Suprapubic skin (tissue), 4 donors: ENCODE measurements around the gene GPAT2. TPM values are rescaled to one million over a fixed set of nuclear protein-coding genes. Genes with fewer than 3 reads are reported as not detected.
"Not testable (repeated sequence)": the region's sequence is repeated elsewhere in the genome, so short reads cannot be mapped to it uniquely, and the experiment has no call there.

Source experiments
- DNase-seq, 2 donors: peaks; one replicate each; pipeline ENCODE4 v3.0.0-alpha.2; 2019; ENCODE audit warnings: low spot score in 2 of 2
- H3K27ac ChIP-seq: fragments of 200-600 bp; sonication (generic); one replicate; pipeline ENCODE4 v1.5.1; 2019
- H3K27me3 ChIP-seq: fragments of 200-600 bp; sonication (generic); one replicate; pipeline ENCODE4 v1.5.1; 2019
- H3K36me3 ChIP-seq: fragments of 200-600 bp; sonication (generic); one replicate; pipeline ENCODE4 v1.5.1; 2019
- H3K4me1 ChIP-seq: fragments of 200-600 bp; sonication (generic); one replicate; pipeline ENCODE4 v1.5.1; 2019
- H3K4me3 ChIP-seq: fragments of 200-600 bp; sonication (generic); one replicate; pipeline ENCODE4 v1.5.1; 2019; ENCODE audit warnings: mild to moderate bottlenecking
- H3K9me3 ChIP-seq: fragments of 200-600 bp; sonication (generic); one replicate; pipeline ENCODE4 v1.5.1; 2019
- CTCF ChIP-seq, 2 donors: fragments of 200-600 bp in 1 of 2; fragments of 450-650 bp in 1 of 2; sonication (generic) in 1 of 2; IDR thresholded peaks; one replicate each; pipeline ENCODE4 v1.5.1; 2016 to 2019; ENCODE audit warnings: antibody characterized with exemption in 2 of 2, mild to moderate bottlenecking in 1 of 2, moderate library complexity in 1 of 2
- EP300 ChIP-seq: sonication (generic); formaldehyde crosslinking; IDR thresholded peaks from one replicate; pipeline ENCODE4 v1.6.1; 2017; ENCODE audit warnings: antibody characterized with exemption
- POLR2A ChIP-seq, 2 donors: fragments of 450-650 bp; IDR thresholded peaks; one replicate each; pipeline ENCODE4 v1.6.1; 2017; ENCODE audit warnings: antibody characterized with exemption in 2 of 2, mild to moderate bottlenecking in 2 of 2, moderate library complexity in 2 of 2
- POLR2AphosphoS5 ChIP-seq, 3 donors: sonication (generic); formaldehyde crosslinking; IDR thresholded peaks; one replicate each; pipeline ENCODE4 v1.6.1; 2017; ENCODE audit warnings: antibody characterized with exemption in 3 of 3
- WGBS: methylation state at CpG from one replicate; pipeline ENCODE4 v1.1.5; 2018; 5-methylcytosine and 5-hydroxymethylcytosine counted together
- total RNA-seq, 4 donors: library from RNA; depleted of rRNA; stranded (reverse); fragments of >200 nt; gene quantifications; one replicate each; pipeline ENCODE4 v1.1.0, GENCODE V29; 2016

GPAT2 gene
- total RNA-seq, 4 donors from 2014 or later, result 1.5 to 2.9 (median 2.0) TPM

- not testable (repeated sequence) for H3K4me3 ChIP-seq, H3K9me3 ChIP-seq, H3K27ac ChIP-seq, DNase-seq, H3K27me3 ChIP-seq, H3K4me1 ChIP-seq, H3K36me3 ChIP-seq
- whole genome bisulfite sequencing, result 86% methylated on average over 2 of the region's 2 CpGs
Observed at GRCh38 chr2:96067098-96067660, 32.5 kb upstream of the GPAT2 start.

- not testable (repeated sequence) for H3K4me3 ChIP-seq, H3K27ac ChIP-seq, H3K4me1 ChIP-seq, H3K9me3 ChIP-seq, H3K36me3 ChIP-seq, H3K27me3 ChIP-seq, DNase-seq
- 100% methylated on average over 2 of the region's 7 CpGs for WGBS
Observed at GRCh38 chr2:96066511-96066910, 31.8 kb upstream of the GPAT2 start.

- peak in 1 of 2 donors; percentile 78 for DNase-seq
- not testable (repeated sequence) for H3K27ac ChIP-seq, H3K9me3 ChIP-seq, H3K4me1 ChIP-seq, H3K36me3 ChIP-seq, H3K27me3 ChIP-seq, H3K4me3 ChIP-seq
- WGBS, result 87% methylated on average over 4 of the region's 4 CpGs
Observed at GRCh38 chr2:96065954-96066353, 31.2 kb upstream of the GPAT2 start.

- DNase-seq, result peak in 1 of 2 donors; percentile 76
- Histone ChIP-seq H3K9me3 (no peaks in the 10 kb centered on the region), H3K27me3 (no peaks in the 10 kb centered on the region), H3K36me3 (no peaks in the 10 kb centered on the region), H3K4me1 (peaks cover 7% of the 10 kb centered on the region), H3K27ac (no peak overlapping the region), H3K4me3 (no peak overlapping the region)
- WGBS, result 100% methylated on average over 3 of the region's 4 CpGs
- TF ChIP-seq EP300, result no peak
- no peak for TF ChIP-seq CTCF (IDR thresholded peaks at IDR 0.05)
- TF ChIP-seq POLR2AphosphoS5 (IDR thresholded peaks at IDR 0.05), result no peak
- no peak for TF ChIP-seq POLR2A (IDR thresholded peaks at IDR 0.05)
Observed at GRCh38 chr2:96065381-96065930, 30.7 kb upstream of the GPAT2 start.

- not testable (repeated sequence) for H3K27ac ChIP-seq
Observed at GRCh38 chr2:96064760-96065159, 30.0 kb upstream of the GPAT2 start.

GRCh38 chr2:96064047-96064675 lies 29.4 kb upstream of the GPAT2 start:
- not testable (repeated sequence) for H3K4me3 ChIP-seq, H3K27ac ChIP-seq, H3K4me1 ChIP-seq, H3K9me3 ChIP-seq, H3K27me3 ChIP-seq, H3K36me3 ChIP-seq
- 95% methylated on average over 1 of the region's 3 CpGs for WGBS
- DNase-seq, result peak in 1 of 2 donors; percentile 69

More at GRCh38 chr2:96064760-96065159, 30.0 kb upstream of the GPAT2 start:
- not testable (repeated sequence) for H3K4me3 ChIP-seq, H3K36me3 ChIP-seq, DNase-seq, H3K9me3 ChIP-seq, H3K27me3 ChIP-seq, H3K4me1 ChIP-seq

GRCh38 chr2:96063116-96063899 lies 28.6 kb upstream of the GPAT2 start:
- H3K27me3 ChIP-seq, H3K4me3 ChIP-seq, H3K27ac ChIP-seq, H3K4me1 ChIP-seq, H3K36me3 ChIP-seq, H3K9me3 ChIP-seq: not testable (repeated sequence)
- 73% methylated on average over 5 of the region's 12 CpGs for WGBS
- peak in 1 of 2 donors; percentile 63 for DNase-seq

GRCh38 chr2:96062483-96062882 lies 27.8 kb upstream of the GPAT2 start:
- WGBS, result 85% methylated on average over 3 of the region's 5 CpGs
- not testable (repeated sequence) for H3K27me3 ChIP-seq, H3K4me1 ChIP-seq, H3K27ac ChIP-seq, H3K9me3 ChIP-seq, DNase-seq, H3K36me3 ChIP-seq, H3K4me3 ChIP-seq

GRCh38 chr2:96061901-96062300 lies 27.2 kb upstream of the GPAT2 start:
- not testable (repeated sequence) for H3K27ac ChIP-seq, H3K36me3 ChIP-seq, H3K9me3 ChIP-seq, H3K4me3 ChIP-seq, DNase-seq, H3K4me1 ChIP-seq, H3K27me3 ChIP-seq
- WGBS, result 76% methylated on average over 9 of the region's 9 CpGs

GRCh38 chr2:96061197-96061817 lies 26.6 kb upstream of the GPAT2 start:
- H3K36me3 ChIP-seq, H3K27ac ChIP-seq, H3K9me3 ChIP-seq, H3K27me3 ChIP-seq, H3K4me1 ChIP-seq, H3K4me3 ChIP-seq: not testable (repeated sequence)
- DNase-seq, result peak in 1 of 2 donors; percentile 63
- WGBS, result 75% methylated on average over 8 of the region's 8 CpGs

- not testable (repeated sequence) for H3K4me1 ChIP-seq, H3K4me3 ChIP-seq, H3K36me3 ChIP-seq, DNase-seq, H3K27ac ChIP-seq, H3K9me3 ChIP-seq, H3K27me3 ChIP-seq
- 81% methylated on average over 5 of the region's 10 CpGs for WGBS
Observed at GRCh38 chr2:96060325-96060724, 25.6 kb upstream of the GPAT2 start.

GRCh38 chr2:96059443-96059842 lies 24.7 kb upstream of the GPAT2 start:
- H3K36me3 ChIP-seq, H3K4me1 ChIP-seq, H3K9me3 ChIP-seq, H3K4me3 ChIP-seq, H3K27ac ChIP-seq, H3K27me3 ChIP-seq, DNase-seq: not testable (repeated sequence)
- no CpG with 5 or more reads among the region's 6 CpGs for WGBS
